ENCODE data around the gene INAFM2. TPM values are rescaled to one million over a fixed set of nuclear protein-coding genes. Genes with fewer than 3 reads are reported as not detected.

INAFM2 gene
- total and polyA plus RNA-seq, 4 donors: 26.0 to 70.0 (median 56.5) TPM

DNA sequence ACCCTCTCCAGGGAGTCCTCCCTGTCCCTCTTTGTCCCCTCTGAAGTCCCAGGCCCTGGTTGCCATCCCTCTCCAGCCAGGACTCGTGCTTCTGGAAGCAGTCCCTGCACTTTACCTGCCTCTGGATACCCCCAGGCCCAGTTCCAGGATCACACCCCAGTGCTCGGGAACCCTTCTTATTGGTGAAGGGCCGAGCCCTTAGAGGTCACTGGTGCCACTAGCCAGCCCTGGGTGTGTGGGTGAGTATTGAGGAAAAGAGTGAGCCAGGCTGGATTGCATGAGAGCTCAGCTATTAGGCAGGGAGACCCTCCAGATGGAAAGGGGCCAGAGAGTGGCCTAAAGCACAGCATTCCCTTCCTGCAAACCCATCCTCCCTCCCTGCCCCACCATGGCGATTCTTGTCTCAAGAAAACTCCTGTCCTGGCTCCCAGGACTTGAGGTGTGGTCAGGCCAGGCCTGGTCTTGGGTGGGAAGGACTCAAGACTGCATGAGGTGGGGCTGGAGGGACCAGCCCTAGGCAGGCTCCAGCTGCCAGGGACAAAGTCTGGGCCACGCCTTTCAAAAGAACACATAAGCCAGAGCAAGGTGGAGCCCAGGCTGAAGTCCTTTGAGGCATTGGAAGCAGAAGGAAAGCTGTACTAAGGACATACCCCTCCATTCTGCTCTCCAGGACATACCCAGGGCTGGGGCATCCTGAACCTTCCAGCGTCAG is 22.5 kb downstream of the INAFM2 start:
- DNase-seq (no peak), ATAC-seq (ENCODE audit: low FRiP score) (no peak)
- intact Hi-C loops (cut with DNase I): loop anchor here in 1 of 2 donors (10.0 kb wide), 1 partner anchor 79 kb away; no protein-coding TSS in a partner anchor
- no peaks in the 10 kb centered on the region for H3K36me3 ChIP-seq (ENCODE audit: control insufficient read depth in 1 of 2, insufficient read depth in 2 of 2, low read length in 1 of 2)
- 92 to 95% methylated on average over 6 of the region's 6 CpGs for WGBS, 2 donors
- H3K9me3 ChIP-seq (ENCODE audit: control insufficient read depth, low read length): no peaks in the 10 kb centered on the region
- no peak overlapping the region for H3K4me3 ChIP-seq (ENCODE audit: low read length in 2 of 2)
- peaks cover 0 to 3% of the 10 kb centered on the region in 2 donors for H3K4me1 ChIP-seq (ENCODE audit: control insufficient read depth in 1 of 2, insufficient read depth in 2 of 2, low read length in 2 of 2)
- H3K27ac ChIP-seq (ENCODE audit: low read depth in 1 of 2, low read length in 2 of 2): no peak overlapping the region
- H3K27me3 ChIP-seq (ENCODE audit: control insufficient read depth in 1 of 2, insufficient read depth in 2 of 2, low read length in 1 of 2): no peaks in the 10 kb centered on the region

DNA sequence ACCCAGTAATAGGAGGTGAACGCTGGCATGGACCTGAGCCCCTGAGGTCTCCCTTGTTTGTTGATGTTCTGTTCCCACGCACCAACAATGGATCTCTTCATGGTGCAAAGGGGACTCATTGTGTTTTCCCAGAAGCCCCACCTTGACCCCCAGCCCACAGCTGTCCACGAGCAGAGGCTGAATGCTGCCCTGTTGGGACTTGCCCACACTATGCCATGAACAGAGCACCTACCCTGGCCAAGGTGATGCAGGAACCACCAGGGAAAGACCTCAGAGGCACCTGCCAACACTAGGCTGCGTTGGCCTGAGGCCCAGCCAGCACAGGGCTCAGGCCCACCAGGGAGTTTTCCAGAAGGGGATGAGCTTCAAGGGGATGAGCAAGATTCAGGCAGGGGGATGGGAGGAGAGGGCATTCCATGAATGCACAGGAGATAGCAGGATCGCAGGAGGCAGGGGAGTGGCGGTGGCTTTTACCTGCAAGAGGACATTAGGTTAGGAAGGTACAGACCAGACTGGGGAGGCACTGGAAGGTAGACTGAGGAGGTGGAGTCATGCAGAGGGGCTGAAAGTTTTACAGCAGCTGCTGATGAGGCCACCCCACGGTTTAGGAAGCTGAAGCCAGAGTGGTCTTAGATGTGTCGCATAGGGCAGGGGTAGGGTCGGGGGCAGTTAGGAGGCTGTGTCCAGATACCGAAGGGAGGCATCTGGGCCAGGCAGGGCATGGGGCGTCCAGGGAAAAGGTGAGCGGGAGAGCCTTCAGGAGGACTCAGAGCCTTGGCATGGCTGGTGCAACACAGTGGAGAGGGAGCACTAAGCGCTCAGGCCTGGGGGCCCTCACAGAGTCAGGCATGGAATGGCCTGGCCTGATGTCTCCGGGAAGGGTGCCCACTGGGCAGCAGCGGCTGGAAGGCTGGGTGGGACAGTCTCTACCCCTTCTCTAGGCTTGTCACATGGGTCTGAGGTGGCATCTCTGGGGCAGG is 23.4 kb downstream of the INAFM2 start:
- no peak overlapping the region for H3K27ac ChIP-seq (ENCODE audit: low read depth in 1 of 2, low read length in 2 of 2)
- no peaks in the 10 kb centered on the region for H3K27me3 ChIP-seq (ENCODE audit: control insufficient read depth in 1 of 2, insufficient read depth in 2 of 2, low read length in 1 of 2)
- ATAC-seq (ENCODE audit: low FRiP score) (no peak), DNase-seq (no peak)
- H3K9me3 ChIP-seq (ENCODE audit: control insufficient read depth, low read length): no peaks in the 10 kb centered on the region
- peaks cover 0 to 3% of the 10 kb centered on the region in 2 donors for H3K4me1 ChIP-seq (ENCODE audit: control insufficient read depth in 1 of 2, insufficient read depth in 2 of 2, low read length in 2 of 2)
- no peak overlapping the region for H3K4me3 ChIP-seq (ENCODE audit: low read length in 2 of 2)
- intact Hi-C loops (cut with DNase I): loop anchor here in 1 of 2 donors (10.0 kb wide), 1 partner anchor 78 kb away; no protein-coding TSS in a partner anchor
- H3K36me3 ChIP-seq (ENCODE audit: control insufficient read depth in 1 of 2, insufficient read depth in 2 of 2, low read length in 1 of 2): no peaks in the 10 kb centered on the region
- WGBS, 2 donors: 90 to 91% methylated on average over 14 to 15 of the region's 15 CpGs

DNA sequence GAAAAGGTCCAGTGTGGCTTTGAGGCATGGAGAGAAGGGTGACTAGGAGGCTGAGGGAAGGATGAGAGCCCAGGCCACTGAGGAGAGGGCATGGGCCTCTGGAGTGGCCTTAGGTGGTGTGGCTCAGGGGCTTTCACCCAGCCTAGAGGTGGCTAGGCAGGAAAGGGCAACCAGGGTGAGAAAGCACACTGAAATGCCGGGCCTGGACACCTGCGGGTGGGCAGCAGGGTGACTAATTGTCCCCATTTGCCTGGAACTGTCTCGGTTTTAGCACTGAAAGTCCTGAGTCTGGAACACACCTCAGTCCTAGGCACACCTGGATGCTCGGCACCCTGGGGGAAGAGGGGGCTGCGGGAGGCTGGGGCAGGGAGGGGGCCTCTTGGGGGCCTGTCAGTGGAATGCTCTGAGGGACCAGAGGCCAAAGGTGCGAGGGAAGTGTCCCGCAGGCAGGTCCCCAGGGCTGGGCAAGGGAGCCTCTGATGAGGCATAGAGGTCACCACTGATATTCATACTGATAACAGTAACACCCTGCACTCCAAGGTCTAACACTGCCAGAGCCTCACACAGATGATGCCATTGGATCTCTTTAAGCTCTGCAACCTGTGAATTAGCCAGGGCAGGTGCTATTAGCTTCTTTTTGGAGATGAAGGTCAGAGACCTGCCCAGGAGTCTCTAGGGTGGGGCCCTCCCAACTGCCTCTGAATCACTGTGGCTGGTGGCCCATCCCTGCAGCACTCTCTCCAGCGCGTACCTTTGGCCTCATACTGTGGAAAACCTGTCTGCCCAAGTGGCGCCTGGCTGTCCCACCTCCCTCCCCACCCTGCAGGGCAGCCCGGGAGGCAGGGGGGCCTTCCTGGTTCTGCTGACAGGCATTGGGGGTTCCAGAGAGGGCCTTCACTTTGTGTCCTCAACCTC is 24.3 kb downstream of the INAFM2 start:
- Histone ChIP-seq H3K4me1 (ENCODE audit: control insufficient read depth in 1 of 2, insufficient read depth in 2 of 2, low read length in 2 of 2) (peaks cover 0 to 3% of the 10 kb centered on the region in 2 donors), H3K9me3 (ENCODE audit: control insufficient read depth, low read length) (no peaks in the 10 kb centered on the region), H3K4me3 (ENCODE audit: low read length in 2 of 2) (no peak overlapping the region), H3K27ac (ENCODE audit: low read depth in 1 of 2, low read length in 2 of 2) (no peak overlapping the region), H3K27me3 (ENCODE audit: control insufficient read depth in 1 of 2, insufficient read depth in 2 of 2, low read length in 1 of 2) (no peaks in the 10 kb centered on the region), H3K36me3 (ENCODE audit: control insufficient read depth in 1 of 2, insufficient read depth in 2 of 2, low read length in 1 of 2) (no peaks in the 10 kb centered on the region)
- DNase-seq (no peak), ATAC-seq (ENCODE audit: low FRiP score) (no peak)
- 93 to 98% methylated on average over 11 of the region's 11 CpGs for WGBS, 2 donors
- intact Hi-C loops (cut with DNase I): loop anchor here in 1 of 2 donors (10.0 kb wide), 1 partner anchor 77 kb away; no protein-coding TSS in a partner anchor

DNA sequence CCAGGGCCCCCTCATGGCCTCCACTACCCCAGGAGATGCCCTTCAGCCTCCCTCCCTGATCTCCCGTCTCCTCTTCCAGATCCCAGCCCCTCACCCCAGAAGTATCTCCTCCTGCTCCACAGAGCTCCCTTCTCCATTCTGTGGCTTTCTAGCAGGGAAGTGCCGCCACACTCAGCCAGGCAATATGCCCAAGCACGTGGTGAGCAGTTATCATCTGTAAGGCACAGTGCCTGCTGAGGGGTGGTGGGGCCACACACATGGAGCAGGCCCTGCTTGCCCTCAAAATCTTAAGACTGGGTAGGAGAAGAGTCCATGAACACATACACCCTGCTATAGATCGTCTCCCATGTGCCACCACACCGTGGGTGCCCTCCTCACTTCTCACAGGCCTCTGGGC is 25.0 kb downstream of the INAFM2 start:
- Histone ChIP-seq H3K27me3 (ENCODE audit: control insufficient read depth in 1 of 2, insufficient read depth in 2 of 2, low read length in 1 of 2) (no peaks in the 10 kb centered on the region), H3K36me3 (ENCODE audit: control insufficient read depth in 1 of 2, insufficient read depth in 2 of 2, low read length in 1 of 2) (no peaks in the 10 kb centered on the region), H3K4me3 (ENCODE audit: low read length in 2 of 2) (no peak overlapping the region), H3K4me1 (ENCODE audit: control insufficient read depth in 1 of 2, insufficient read depth in 2 of 2, low read length in 2 of 2) (peaks cover 0 to 3% of the 10 kb centered on the region in 2 donors), H3K27ac (ENCODE audit: low read depth in 1 of 2, low read length in 2 of 2) (no peak overlapping the region), H3K9me3 (ENCODE audit: control insufficient read depth, low read length) (no peaks in the 10 kb centered on the region)
- intact Hi-C loops (cut with DNase I): loop anchor here in 1 of 2 donors (10.0 kb wide), 1 partner anchor 76 kb away; no protein-coding TSS in a partner anchor
- ATAC-seq (ENCODE audit: low FRiP score) (no peak), DNase-seq (no peak)
- WGBS, 2 donors: 79 to 85% methylated on average over 5 of the region's 5 CpGs

DNA sequence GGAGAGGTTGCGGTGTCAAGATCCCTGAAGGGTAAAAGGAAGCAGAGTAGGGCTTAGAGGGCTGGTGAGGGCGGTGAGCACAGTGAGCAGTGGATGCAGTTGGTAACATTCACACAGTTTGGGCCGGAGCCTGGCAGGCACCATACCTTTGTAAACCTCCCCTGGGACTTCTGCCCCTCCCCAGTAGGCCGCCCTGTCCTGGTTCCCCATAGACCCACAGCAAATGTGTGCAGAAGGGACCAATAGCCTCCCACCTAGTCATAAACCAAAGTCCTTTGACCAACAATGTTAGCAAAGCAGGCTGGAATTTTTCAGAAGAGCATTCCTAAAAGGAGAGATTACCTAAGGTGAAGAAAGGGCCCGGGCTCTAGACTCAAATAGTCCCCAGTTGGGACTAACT is 25.7 kb downstream of the INAFM2 start:
- ATAC-seq (ENCODE audit: low FRiP score) (no peak), DNase-seq (no peak)
- intact Hi-C loops (cut with DNase I): loop anchor here in 1 of 2 donors (10.0 kb wide), 1 partner anchor 76 kb away; no protein-coding TSS in a partner anchor
- Histone ChIP-seq H3K27me3 (ENCODE audit: control insufficient read depth in 1 of 2, insufficient read depth in 2 of 2, low read length in 1 of 2) (no peaks in the 10 kb centered on the region), H3K27ac (ENCODE audit: low read depth in 1 of 2, low read length in 2 of 2) (no peak overlapping the region), H3K4me3 (ENCODE audit: low read length in 2 of 2) (no peak overlapping the region), H3K9me3 (ENCODE audit: control insufficient read depth, low read length) (no peaks in the 10 kb centered on the region), H3K4me1 (ENCODE audit: control insufficient read depth in 1 of 2, insufficient read depth in 2 of 2, low read length in 2 of 2) (no peaks in the 10 kb centered on the region), H3K36me3 (ENCODE audit: control insufficient read depth in 1 of 2, insufficient read depth in 2 of 2, low read length in 1 of 2) (no peaks in the 10 kb centered on the region)
- WGBS, 2 donors: 92 to 97% methylated on average over 5 of the region's 5 CpGs

DNA sequence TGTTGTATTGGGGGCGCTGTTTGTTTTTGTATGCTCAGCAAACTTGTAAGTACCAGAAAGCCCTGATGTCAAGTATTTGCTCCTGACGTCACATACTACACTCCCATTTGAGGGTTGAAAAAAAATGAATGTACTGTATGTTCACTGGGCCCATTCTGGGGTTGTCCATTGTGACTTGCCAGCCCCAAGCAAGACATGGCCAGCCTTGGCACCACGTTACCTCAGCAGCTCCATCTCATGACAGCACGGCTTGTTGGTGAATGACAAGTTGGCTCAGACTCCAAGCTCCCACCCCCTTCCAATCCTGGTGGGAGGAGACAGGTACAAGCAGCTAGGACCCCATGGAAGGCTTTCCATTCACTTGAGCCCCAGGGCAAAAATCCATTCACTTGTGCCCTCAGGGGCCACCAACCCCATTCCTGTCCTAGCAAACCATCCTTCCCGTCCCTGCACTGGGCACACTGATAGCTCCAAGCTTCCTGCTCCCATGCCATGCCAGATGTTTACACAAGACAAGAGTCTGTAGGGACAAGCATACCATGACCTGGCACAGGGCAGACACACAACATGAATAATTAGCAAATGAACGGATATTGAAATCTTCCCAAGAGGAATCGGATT is 28.9 kb downstream of the INAFM2 start:
- Histone ChIP-seq H3K36me3 (ENCODE audit: control insufficient read depth in 1 of 2, insufficient read depth in 2 of 2, low read length in 1 of 2) (no peaks in the 10 kb centered on the region), H3K4me1 (ENCODE audit: control insufficient read depth in 1 of 2, insufficient read depth in 2 of 2, low read length in 2 of 2) (no peaks in the 10 kb centered on the region), H3K4me3 (ENCODE audit: low read length in 2 of 2) (no peak overlapping the region), H3K9me3 (ENCODE audit: control insufficient read depth, low read length) (no peaks in the 10 kb centered on the region), H3K27me3 (ENCODE audit: control insufficient read depth in 1 of 2, insufficient read depth in 2 of 2, low read length in 1 of 2) (no peaks in the 10 kb centered on the region), H3K27ac (ENCODE audit: low read depth in 1 of 2, low read length in 2 of 2) (no peak overlapping the region)
- no peak for ATAC-seq (ENCODE audit: low FRiP score)
- intact Hi-C loops (cut with DNase I): no loop called here
- WGBS, 2 donors: 85 to 87% methylated on average over 7 of the region's 7 CpGs
- no peak for DNase-seq

DNA sequence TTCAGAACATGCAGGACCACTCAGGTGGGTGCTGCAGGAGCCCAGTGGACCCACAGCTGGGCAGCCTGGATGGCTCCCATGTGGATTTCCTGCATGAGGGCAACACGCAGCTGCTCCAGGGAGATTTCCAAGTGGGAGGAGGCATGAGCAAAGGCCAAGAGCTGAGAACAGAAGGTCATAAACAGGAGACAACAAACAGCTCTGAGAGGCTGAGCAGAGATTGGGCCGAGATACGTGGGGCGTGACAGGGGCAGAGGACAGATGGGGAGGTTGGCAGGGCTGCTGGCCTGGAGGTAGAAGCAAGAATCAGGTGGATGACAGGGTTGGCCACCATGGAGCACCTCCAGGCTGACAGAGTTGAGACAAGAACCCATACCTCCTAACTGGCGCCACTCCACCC is 30.2 kb downstream of the INAFM2 start:
- no peaks in the 10 kb centered on the region for H3K9me3 ChIP-seq (ENCODE audit: control insufficient read depth, low read length)
- H3K27ac ChIP-seq (ENCODE audit: low read depth in 1 of 2, low read length in 2 of 2): no peak overlapping the region
- 87 to 88% methylated on average over 5 of the region's 5 CpGs for WGBS, 2 donors
- DNase-seq (no peak), ATAC-seq (ENCODE audit: low FRiP score) (no peak)
- no peak overlapping the region for H3K4me3 ChIP-seq (ENCODE audit: low read length in 2 of 2)
- H3K27me3 ChIP-seq (ENCODE audit: control insufficient read depth in 1 of 2, insufficient read depth in 2 of 2, low read length in 1 of 2): no peaks in the 10 kb centered on the region
- intact Hi-C loops (cut with DNase I): no loop called here
- H3K36me3 ChIP-seq (ENCODE audit: control insufficient read depth in 1 of 2, insufficient read depth in 2 of 2, low read length in 1 of 2): no peaks in the 10 kb centered on the region
- H3K4me1 ChIP-seq (ENCODE audit: control insufficient read depth in 1 of 2, insufficient read depth in 2 of 2, low read length in 2 of 2): no peaks in the 10 kb centered on the region

Measured in aorta (tissue), 5 donors.